LNCAP (cell line): ENCODE data around the gene STK32C.

ENCODE experiments used
- CTCF ChIP-seq: fragments of 450-650 bp; IDR thresholded peaks from 2 replicates; pipeline ENCODE4 v1.5.1; 2017; ENCODE audit warnings: mild to moderate bottlenecking

The STK32C gene

GRCh38 chr10:132158823-132159222 is 148.9 kb downstream of the STK32C start:
- TF ChIP-seq CTCF = no peak

- no peak for TF ChIP-seq CTCF
Observed at GRCh38 chr10:132158122-132158741, 149.5 kb downstream of the STK32C start.
